ENCODE results near the gene CFAP74.

GRCh38 chr1:1956101-1956500 lies 47.5 kb downstream of the CFAP74 start:
- TF ChIP-seq CTCF (IDR thresholded peaks at IDR 0.05) (no peak), POLR2A (IDR thresholded peaks at IDR 0.05) (no peak)

All from thyroid gland (tissue), 4 donors.